DOHH2 (cell line): ENCODE measurements around the gene DAPP1.

ENCODE experiments used
- H3F3A ChIP-seq: fragments of 200-600 bp; sonication (generic), shearing (Covaris generic); 2 replicates; pipeline ENCODE4 v1.6.0; 2016; ENCODE audit warnings: antibody characterized with exemption, mild to moderate bottlenecking; ENCODE audit not compliant: control insufficient read depth, insufficient read depth
- H3K27ac ChIP-seq: fragments of 200-600 bp; sonication (generic); 2 replicates; pipeline ENCODE4 v1.5.1; 2014; ENCODE audit warnings: low read depth, mild to moderate bottlenecking, low read length, moderate library complexity
- H3K27me3 ChIP-seq: fragments of 200-600 bp; sonication (generic); 2 replicates; pipeline ENCODE4 v1.6.1; 2014; ENCODE audit warnings: mild to moderate bottlenecking, low read length, mixed read lengths; ENCODE audit not compliant: control insufficient read depth
- H3K36me3 ChIP-seq: fragments of 200-600 bp; sonication (generic); 2 replicates; pipeline ENCODE4 v1.6.1; 2014; ENCODE audit warnings: mild to moderate bottlenecking, low read length, moderate library complexity, mixed read lengths; ENCODE audit not compliant: control insufficient read depth
- H3K4me1 ChIP-seq: fragments of 200-600 bp; sonication (generic); 2 replicates; pipeline ENCODE4 v1.6.1; 2014; ENCODE audit warnings: mild to moderate bottlenecking, low read length, mixed read lengths; ENCODE audit not compliant: control insufficient read depth
- H3K4me2 ChIP-seq: fragments of 200-600 bp; sonication (generic); 2 replicates; pipeline ENCODE4 v1.6.0; 2014; ENCODE audit warnings: mild to moderate bottlenecking, low read length, moderate library complexity
- H3K4me3 ChIP-seq: fragments of 200-600 bp; sonication (generic); 2 replicates; pipeline ENCODE4 v1.5.1; 2014; ENCODE audit warnings: mild to moderate bottlenecking, low read length, mixed read lengths
- H3K79me2 ChIP-seq: fragments of 200-600 bp; sonication (generic); 2 replicates; pipeline ENCODE4 v1.6.1; 2014; ENCODE audit warnings: mild to moderate bottlenecking, low read length, mixed read lengths; ENCODE audit not compliant: control insufficient read depth
- H3K9me2 ChIP-seq: fragments of 200-600 bp; sonication (generic); replicated peaks from 2 replicates; pipeline ENCODE4 v1.6.1; 2014; ENCODE audit warnings: mild to moderate bottlenecking, low read length, mixed read lengths; ENCODE audit not compliant: control insufficient read depth
- H3K9me3 ChIP-seq: fragments of 200-600 bp; sonication (generic); 2 replicates; pipeline ENCODE4 v1.6.1; 2014; ENCODE audit warnings: antibody characterized with exemption, low read length, mixed read lengths; ENCODE audit not compliant: control insufficient read depth, insufficient read depth
- H4K20me1 ChIP-seq: fragments of 200-600 bp; sonication (generic); 2 replicates; pipeline ENCODE4 v1.6.0; 2014; ENCODE audit warnings: low read depth, mild to moderate bottlenecking, antibody characterized with exemption, low read length, moderate library complexity; ENCODE audit not compliant: control insufficient read depth, insufficient read depth
- CTCF ChIP-seq: fragments of 200-600 bp; sonication (generic); IDR thresholded peaks from one replicate; pipeline ENCODE4 v1.5.1; 2014; ENCODE audit warnings: antibody characterized with exemption, mild to moderate bottlenecking, low read depth, low read length; ENCODE audit not compliant: poor library complexity, severe bottlenecking
- EZH2phosphoT487 ChIP-seq: fragments of 200-600 bp; sonication (generic); IDR thresholded peaks from 2 replicates; pipeline ENCODE4 v1.6.1; 2017; ENCODE audit warnings: borderline replicate concordance, mild to moderate bottlenecking, antibody characterized with exemption, low read length, moderate library complexity, mixed read lengths

Gene DAPP1

GRCh38 chr4:99879458-99879857, 62.8 kb downstream of the DAPP1 start:
- H3K4me2 ChIP-seq: no peak overlapping the region
- H4K20me1 ChIP-seq: no peaks in the 10 kb centered on the region
- H3K27me3 ChIP-seq: no peaks in the 10 kb centered on the region
- H3K4me3 ChIP-seq: no peak overlapping the region
- H3K4me1 ChIP-seq: no peaks in the 10 kb centered on the region
- no peaks in the 10 kb centered on the region for H3K9me2 ChIP-seq
- no peak overlapping the region for H3K27ac ChIP-seq
- H3K9me3 ChIP-seq: no peaks in the 10 kb centered on the region
- H3F3A ChIP-seq: no peaks in the 10 kb centered on the region
- no peaks in the 10 kb centered on the region for H3K79me2 ChIP-seq
- peaks cover 39% of the 10 kb centered on the region for H3K36me3 ChIP-seq
- TF ChIP-seq CTCF (no peak), EZH2phosphoT487 (no peak)

GRCh38 chr4:99885063-99885664, 68.5 kb downstream of the DAPP1 start:
- no peak overlapping the region for H3K27ac ChIP-seq
- no peaks in the 10 kb centered on the region for H3K9me2 ChIP-seq
- H3K36me3 ChIP-seq: peaks cover 41% of the 10 kb centered on the region
- no peaks in the 10 kb centered on the region for H3K27me3 ChIP-seq
- TF ChIP-seq EZH2phosphoT487 (no peak), CTCF (peak; percentile 61)
- no peaks in the 10 kb centered on the region for H4K20me1 ChIP-seq
- no peak overlapping the region for H3K4me2 ChIP-seq
- 0 out of 2 replicates have a peak, but pooled peaks cover 10% of the 10 kb centered on the region for H3F3A ChIP-seq
- no peak overlapping the region for H3K4me3 ChIP-seq
- no peaks in the 10 kb centered on the region for H3K79me2 ChIP-seq
- no peaks in the 10 kb centered on the region for H3K4me1 ChIP-seq
- H3K9me3 ChIP-seq: no peaks in the 10 kb centered on the region

- Histone ChIP-seq H3K79me2 (peaks cover under 1% of the 10 kb centered on the region; the same call in 1 of the 2 replicates), H4K20me1 (no peaks in the 10 kb centered on the region), H3K9me3 (no peaks in the 10 kb centered on the region), H3K27me3 (no peaks in the 10 kb centered on the region), H3K4me1 (no peaks in the 10 kb centered on the region), H3K36me3 (peaks cover 36% of the 10 kb centered on the region), H3K27ac (no peak overlapping the region), H3K4me3 (no peak overlapping the region), H3F3A (0 out of 2 replicates have a peak, but pooled peaks cover 13% of the 10 kb centered on the region), H3K9me2 (no peaks in the 10 kb centered on the region), H3K4me2 (no peak overlapping the region)
- TF ChIP-seq CTCF (no peak), EZH2phosphoT487 (no peak)
Observed at GRCh38 chr4:99885687-99886086, 69.1 kb downstream of the DAPP1 start.
